Measurements from ENCODE around the gene RNU1-2.
"Not testable (repeated sequence)": the region's sequence is repeated elsewhere in the genome, so short reads cannot be mapped to it uniquely, and the experiment has no call there.

RNU1-2 gene

GRCh38 chr1:16911851-16912721 is 16.3 kb downstream of the RNU1-2 start:
- peak; percentile 35 to 45 for DNase-seq

- peak; percentile 18 to 45 for DNase-seq
Observed at GRCh38 chr1:16912742-16913141, 17.0 kb downstream of the RNU1-2 start.

- DNase-seq = no peak
Observed at GRCh38 chr1:16913181-16913832, 17.5 kb downstream of the RNU1-2 start.

- peak; percentile 91 to 94 for DNase-seq
Observed at GRCh38 chr1:16913833-16914662, 18.3 kb downstream of the RNU1-2 start.

GRCh38 chr1:16914928-16915626 is 19.3 kb downstream of the RNU1-2 start:
- not testable (repeated sequence) for DNase-seq

GRCh38 chr1:16915627-16915973 is 19.8 kb downstream of the RNU1-2 start:
- peak; percentile 43 to 59 for DNase-seq

GRCh38 chr1:16916036-16916880 is 20.5 kb downstream of the RNU1-2 start:
- DNase-seq = not testable (repeated sequence)

GRCh38 chr1:16918371-16918770 is 22.6 kb downstream of the RNU1-2 start:
- no peak for DNase-seq

- not testable (repeated sequence) for DNase-seq
Observed at GRCh38 chr1:16918936-16919665, 23.3 kb downstream of the RNU1-2 start.

GRCh38 chr1:16920951-16921350 is 25.2 kb downstream of the RNU1-2 start:
- no peak for DNase-seq

- no peak for DNase-seq
Observed at GRCh38 chr1:16921391-16922185, 25.8 kb downstream of the RNU1-2 start, which contains the start of gene CROCC. Gene CROCC (plus strand): TSS chr1:16921931. CDS start chr1:16922019, 88 bp downstream.

- DNase-seq = no peak
Observed at GRCh38 chr1:16922466-16922865, 26.7 kb downstream of the RNU1-2 start.

- no peak for DNase-seq
Observed at GRCh38 chr1:16922885-16923431, 27.2 kb downstream of the RNU1-2 start.

GRCh38 chr1:16924216-16924918 is 28.6 kb downstream of the RNU1-2 start:
- DNase-seq = no peak

- no peak for DNase-seq
Observed at GRCh38 chr1:16924919-16925477, 29.2 kb downstream of the RNU1-2 start.

GRCh38 chr1:16925635-16926490 is 30.1 kb downstream of the RNU1-2 start:
- DNase-seq = no peak

- no peak for DNase-seq
Observed at GRCh38 chr1:16926491-16927073, 30.8 kb downstream of the RNU1-2 start.

All from AML-193 (cell line).